Coronary artery (tissue), 2 donors: ENCODE measurements around the gene UROC1.
A peak's percentile ranks its signal among the peaks of the same experiment; 100 is the strongest.

Source experiments
- DNase-seq: peaks from one replicate; pipeline ENCODE4 v3.0.0-alpha.2; 2017; ENCODE audit warnings: low spot score
- H3K27ac ChIP-seq, 2 donors: fragments of 200-600 bp; sonication (generic); one replicate each; pipeline ENCODE4 v1.5.1; 2016 to 2019
- H3K4me3 ChIP-seq: fragments of 200-600 bp; sonication (generic); 2 replicates; pipeline ENCODE4 v1.5.1; 2016; ENCODE audit warnings: mild to moderate bottlenecking, moderate library complexity
- CTCF ChIP-seq: fragments of 200-600 bp; sonication (generic); IDR thresholded peaks from one replicate; pipeline ENCODE4 v1.5.1; 2019; ENCODE audit warnings: antibody characterized with exemption

UROC1 gene

GRCh38 chr3:126525853-126526667, 8.5 kb upstream of the UROC1 start:
- TF ChIP-seq CTCF, result no peak
- DNase-seq, result no peak

GRCh38 chr3:126525091-126525852, 7.7 kb upstream of the UROC1 start:
- TF ChIP-seq CTCF, result no peak
- Histone ChIP-seq H3K27ac (no peak overlapping the region), H3K4me3 (no peak overlapping the region)
- DNase-seq, result no peak

More at GRCh38 chr3:126525853-126526667, 8.5 kb upstream of the UROC1 start:
- Histone ChIP-seq H3K27ac (no peak overlapping the region), H3K4me3 (no peak overlapping the region)

GRCh38 chr3:126524429-126524988, 6.9 kb upstream of the UROC1 start:
- Histone ChIP-seq H3K4me3 (peak overlapping the region; percentile 70), H3K27ac (no peak overlapping the region)
- TF ChIP-seq CTCF, result no peak
- no peak for DNase-seq

- no peak within 1 kb of the TSS for H3K27ac ChIP-seq
- no peak for DNase-seq
- peak within 1 kb of the TSS; percentile 70 for H3K4me3 ChIP-seq
- no peak for TF ChIP-seq CTCF
These were observed 6.3 kb upstream of the UROC1 start, which contains the start of gene CHST13 for GRCh38 chr3:126523745-126524428. TSS of gene CHST13 (plus strand) at chr3:126524155. CDS start at chr3:126524333, 178 bp downstream.

GRCh38 chr3:126522363-126522788, 4.8 kb upstream of the UROC1 start:
- Histone ChIP-seq H3K4me3 (no peak overlapping the region), H3K27ac (no peak overlapping the region)
- TF ChIP-seq CTCF, result peak; percentile 94
- no peak for DNase-seq

- H3K4me3 ChIP-seq, result no peak overlapping the region
- TF ChIP-seq CTCF, result no peak
- no peak overlapping the region for H3K27ac ChIP-seq
- DNase-seq, result no peak
These were observed 3.7 kb upstream of the UROC1 start for GRCh38 chr3:126521122-126521891.
